ENCODE results near the gene FIGNL1. TPM values are rescaled to one million over a fixed set of nuclear protein-coding genes. Genes with fewer than 3 reads are reported as not detected.

FIGNL1 gene, protein sequence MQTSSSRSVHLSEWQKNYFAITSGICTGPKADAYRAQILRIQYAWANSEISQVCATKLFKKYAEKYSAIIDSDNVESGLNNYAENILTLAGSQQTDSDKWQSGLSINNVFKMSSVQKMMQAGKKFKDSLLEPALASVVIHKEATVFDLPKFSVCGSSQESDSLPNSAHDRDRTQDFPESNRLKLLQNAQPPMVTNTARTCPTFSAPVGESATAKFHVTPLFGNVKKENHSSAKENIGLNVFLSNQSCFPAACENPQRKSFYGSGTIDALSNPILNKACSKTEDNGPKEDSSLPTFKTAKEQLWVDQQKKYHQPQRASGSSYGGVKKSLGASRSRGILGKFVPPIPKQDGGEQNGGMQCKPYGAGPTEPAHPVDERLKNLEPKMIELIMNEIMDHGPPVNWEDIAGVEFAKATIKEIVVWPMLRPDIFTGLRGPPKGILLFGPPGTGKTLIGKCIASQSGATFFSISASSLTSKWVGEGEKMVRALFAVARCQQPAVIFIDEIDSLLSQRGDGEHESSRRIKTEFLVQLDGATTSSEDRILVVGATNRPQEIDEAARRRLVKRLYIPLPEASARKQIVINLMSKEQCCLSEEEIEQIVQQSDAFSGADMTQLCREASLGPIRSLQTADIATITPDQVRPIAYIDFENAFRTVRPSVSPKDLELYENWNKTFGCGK
- 1 to 10 TPM; 4.6 to 6.1 TPM for total RNA-seq
- long read RNA-seq, partial matches to known transcripts, result 0 of 8 reads
- long read RNA-seq, other reads (novel, unspliced or antisense), result 5 of 8 reads

DNA sequence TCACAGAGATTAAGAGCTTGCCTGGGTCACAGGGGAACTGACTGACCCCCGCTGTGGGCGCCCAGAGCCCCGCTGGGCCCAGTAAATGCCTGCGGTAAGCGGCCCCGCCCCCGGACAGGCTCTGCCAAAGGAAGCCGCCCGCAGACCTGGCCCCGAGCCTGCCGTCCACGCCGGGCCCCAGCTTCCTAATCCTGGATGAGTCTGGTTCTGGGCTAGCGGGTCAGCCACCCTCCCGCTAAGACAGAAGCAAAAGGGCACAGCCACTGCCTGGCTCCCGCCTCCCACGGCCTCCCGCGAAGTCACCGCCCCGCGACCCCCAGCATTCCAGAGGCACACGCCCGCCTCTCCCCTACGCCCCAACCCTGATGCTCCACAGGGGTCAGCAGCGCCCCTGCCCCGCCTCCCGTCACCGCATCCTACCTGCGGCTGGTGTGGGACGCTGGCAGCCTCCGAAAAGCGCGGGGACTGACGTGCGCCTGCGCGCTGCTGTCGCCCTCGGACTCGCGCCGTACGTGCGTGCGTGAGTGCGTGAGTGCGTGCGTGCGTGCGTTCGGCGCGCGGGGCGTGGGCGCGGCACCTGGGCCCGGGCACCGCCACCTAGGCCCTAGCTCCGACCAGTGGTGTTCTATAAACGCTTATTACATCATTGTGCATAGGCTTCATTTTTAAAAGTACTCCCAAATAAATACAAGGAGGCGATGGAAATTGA lies at the start of gene FIGNL1:
Gene FIGNL1, minus strand, starts transcription at position 470 of the 709 bp plus-strand sequence. CDS start 3,063 bp downstream, outside the sequence.
- DNase-seq (peak; percentile 85), ATAC-seq (peak; percentile 99)
- intact Hi-C loops (cut with DNase I), result no loop called here

DNA sequence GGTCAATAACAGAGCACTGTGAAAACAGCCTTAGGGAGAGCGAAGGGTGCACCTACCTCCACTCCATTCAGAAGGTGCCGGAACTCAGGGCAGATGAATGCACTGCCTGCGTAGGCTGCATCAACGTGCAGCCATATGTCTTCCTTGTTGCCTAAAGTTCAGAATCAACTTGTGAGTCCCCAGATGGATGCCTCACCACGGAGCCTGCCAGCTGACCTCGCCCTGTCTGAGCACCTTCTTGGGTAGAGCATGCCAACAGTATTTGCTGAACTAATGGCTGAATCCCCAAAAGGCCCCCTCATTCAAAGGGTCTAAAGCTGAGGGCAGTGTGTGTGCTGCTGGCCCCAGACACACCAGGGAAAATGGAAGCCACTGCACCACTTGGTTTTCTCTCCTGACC lies 48.9 kb upstream of the FIGNL1 start:
- intact Hi-C loops (cut with DNase I), result no loop called here
- ATAC-seq (no peak), DNase-seq (no peak)

DNA sequence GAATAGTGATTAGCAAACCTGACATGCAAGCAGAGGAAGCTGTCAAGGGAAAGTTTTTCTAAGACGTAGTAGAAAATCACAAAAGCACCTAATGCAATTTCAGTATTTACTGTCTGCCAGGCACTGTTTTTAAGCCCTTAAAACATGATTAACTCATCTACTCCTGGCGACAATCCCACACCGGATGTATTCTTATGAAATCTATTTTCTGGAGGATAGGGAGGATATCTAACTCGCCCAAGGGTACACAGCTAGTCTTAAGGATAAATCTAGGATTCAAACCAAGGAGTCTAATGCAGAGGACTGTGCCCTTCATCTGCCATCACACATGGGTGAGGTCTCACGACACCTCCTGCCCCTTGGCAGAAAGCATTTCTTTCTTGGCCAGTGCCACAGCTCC lies 47.8 kb upstream of the FIGNL1 start:
- DNase-seq (no peak), ATAC-seq (no peak)
- intact Hi-C loops (cut with DNase I), result no loop called here

DNA sequence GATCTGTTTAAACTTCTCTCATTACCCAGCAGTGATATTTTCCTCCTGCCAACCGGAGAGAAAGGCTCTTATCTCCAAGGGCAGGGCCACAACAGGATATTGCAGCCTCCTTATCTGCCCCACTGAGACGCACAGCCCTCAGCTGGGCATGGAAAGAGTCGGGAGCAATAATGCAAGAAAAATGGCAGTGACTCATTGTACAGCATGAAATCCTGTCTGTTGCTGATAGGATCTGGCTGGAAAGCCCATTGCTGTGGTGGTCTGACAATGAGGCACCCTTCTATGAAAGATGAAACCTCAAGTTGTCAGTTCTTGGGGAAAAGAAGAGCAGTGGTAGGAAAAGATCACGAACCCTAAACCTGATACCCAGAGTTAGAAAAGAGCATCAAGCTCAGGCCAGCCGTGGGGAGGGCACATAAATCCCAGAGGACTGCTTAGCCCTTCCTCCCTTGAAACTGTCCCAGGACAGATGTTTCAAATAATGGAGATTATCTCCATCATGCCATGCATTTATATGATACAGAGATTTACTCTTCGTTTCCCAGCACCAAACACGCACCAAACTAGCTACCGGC lies 47.0 kb upstream of the FIGNL1 start:
- peak; percentile 34 to 81 for ATAC-seq
- intact Hi-C loops (cut with DNase I), result no loop called here

DNA sequence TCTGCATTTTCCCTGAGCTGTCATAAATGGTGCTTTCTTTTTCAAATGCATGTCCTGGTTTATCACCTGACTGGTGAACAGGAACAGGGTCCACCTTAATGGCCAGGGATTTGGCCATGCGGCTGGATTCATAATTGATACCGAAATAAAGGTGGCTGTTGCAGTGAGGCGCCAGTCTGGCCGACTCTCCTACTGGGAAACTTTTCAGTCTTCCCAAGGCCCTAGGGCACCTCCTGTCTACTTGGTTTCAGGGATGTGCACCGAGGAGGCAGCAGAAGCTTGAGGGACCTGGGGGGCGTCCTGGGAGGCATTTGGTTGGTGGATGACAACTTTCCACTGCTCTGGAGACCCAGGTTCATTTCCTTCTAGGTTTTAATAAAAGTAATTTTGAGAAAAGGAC lies 46.4 kb upstream of the FIGNL1 start:
- no peak for DNase-seq
- intact Hi-C loops (cut with DNase I), result no loop called here
- no peak for ATAC-seq

More for the DNA sequence above, 47.0 kb upstream of the FIGNL1 start:
- no peak for DNase-seq

DNA sequence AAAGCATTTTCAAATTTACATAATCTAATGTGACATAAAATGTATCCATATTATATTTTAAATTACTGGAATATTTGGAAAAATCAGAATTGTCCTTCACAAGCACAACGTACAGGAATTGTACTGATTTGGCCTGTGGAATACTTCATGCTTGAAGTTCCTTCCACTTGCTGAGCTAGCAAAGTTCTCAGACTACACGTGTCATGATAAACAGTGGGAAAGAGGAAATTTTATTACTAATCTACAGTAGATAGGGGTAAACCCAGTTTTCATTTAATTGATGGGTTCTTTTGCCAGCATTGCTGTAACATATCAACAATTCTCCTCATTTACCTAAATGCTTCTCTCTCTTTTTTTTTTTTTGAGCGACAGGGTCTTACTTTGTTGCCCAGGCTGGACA lies 45.6 kb upstream of the FIGNL1 start:
- ATAC-seq (no peak), DNase-seq (no peak)
- intact Hi-C loops (cut with DNase I), result no loop called here

DNA sequence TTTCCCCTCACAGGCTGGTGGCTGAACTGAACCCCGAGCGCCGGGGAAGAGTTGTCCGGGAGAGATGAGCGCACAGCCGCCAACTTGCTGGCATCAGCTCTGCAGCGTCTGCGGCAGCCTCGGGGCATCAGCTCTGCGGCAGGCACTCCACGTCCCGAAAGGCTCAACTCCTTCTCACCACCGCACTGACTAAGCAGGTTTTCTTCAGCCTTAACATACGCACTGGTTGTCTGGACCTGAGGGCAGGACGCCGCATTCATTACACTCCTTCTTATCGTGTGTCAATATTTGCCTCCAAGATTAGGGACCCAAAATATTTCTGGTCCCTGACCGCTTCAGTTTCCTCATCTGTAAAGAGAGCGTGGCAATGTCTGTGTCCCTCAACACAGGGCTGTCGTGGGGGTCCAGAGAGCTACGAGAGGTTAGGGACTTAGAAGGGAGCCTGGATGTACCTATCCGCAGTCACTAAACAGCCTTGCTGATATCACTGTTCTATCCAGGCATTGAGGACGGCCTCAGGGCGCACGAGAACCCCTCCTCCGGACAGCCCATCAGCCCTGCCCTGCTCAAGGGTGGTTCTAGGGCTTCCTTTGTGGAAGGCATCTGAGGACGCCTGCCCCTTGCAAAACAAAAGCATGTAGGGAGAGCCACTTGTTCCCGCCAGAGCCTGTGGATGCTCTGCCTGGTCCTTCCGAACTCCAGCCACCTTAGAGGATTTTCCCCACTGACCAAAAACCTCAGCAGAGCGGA lies 42.8 kb upstream of the FIGNL1 start:
- intact Hi-C loops (cut with DNase I), result no loop called here
- DNase-seq (no peak), ATAC-seq (no peak)

DNA sequence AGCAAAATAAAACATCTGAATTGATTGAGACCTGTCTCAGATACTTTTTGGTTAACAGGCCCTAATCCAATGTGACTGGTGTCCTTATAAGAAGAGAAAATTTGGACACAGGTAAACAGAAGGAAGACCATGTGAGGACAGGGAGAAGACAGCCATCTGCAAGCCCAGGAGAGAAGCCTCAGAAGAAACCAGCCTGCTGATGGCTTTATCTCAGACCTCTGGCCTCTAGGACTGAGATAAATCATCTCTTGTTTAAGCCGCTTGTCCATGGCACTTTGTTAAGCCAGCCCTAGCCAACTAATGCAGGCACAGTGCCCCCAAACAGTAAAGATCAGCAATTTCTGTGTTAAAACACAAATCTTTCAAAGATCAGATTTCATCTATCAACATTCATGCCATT lies 41.8 kb upstream of the FIGNL1 start:
- ATAC-seq (no peak), DNase-seq (no peak)
- intact Hi-C loops (cut with DNase I), result no loop called here

DNA sequence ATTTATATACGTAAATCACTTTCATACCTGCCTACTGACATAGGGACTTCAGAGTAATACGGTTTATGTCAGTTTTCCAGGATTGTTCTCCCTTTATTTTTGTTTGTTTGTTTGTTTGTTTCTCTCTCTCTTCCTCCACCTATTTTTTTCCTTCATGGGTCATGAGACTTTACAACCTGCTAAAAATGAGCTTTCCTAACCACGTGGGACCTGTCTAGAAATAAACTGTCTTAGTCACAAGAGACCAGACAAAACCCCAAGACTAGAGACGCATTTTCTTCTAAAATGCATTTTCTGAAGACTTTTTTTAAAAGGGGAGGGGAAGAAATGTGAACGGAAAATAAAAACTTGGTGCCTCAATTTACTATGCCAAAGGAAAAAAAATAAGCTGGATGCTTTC lies 41.1 kb upstream of the FIGNL1 start:
- DNase-seq, result no peak
- ATAC-seq, result no peak
- intact Hi-C loops (cut with DNase I), result no loop called here

DNA sequence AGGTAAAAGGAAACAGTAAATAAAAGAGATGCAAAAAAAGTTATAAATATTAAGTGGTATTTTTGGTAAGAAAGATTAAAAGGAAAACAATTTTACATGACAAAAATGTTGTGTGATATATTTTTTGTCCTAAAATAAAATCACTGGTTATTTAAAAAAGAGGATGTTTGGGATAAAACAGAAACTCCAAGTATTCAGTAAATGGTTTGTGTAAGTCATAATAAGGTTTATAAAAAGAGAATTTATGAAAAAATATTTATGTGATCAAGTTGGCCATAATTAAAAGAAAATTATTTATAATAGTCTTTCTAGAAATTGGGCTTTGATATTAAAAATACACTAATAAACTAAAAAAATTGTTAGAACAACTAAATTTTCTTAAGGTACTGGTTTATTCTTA lies 38.2 kb upstream of the FIGNL1 start:
- no peak for ATAC-seq
- intact Hi-C loops (cut with DNase I), result no loop called here
- no peak for DNase-seq

DNA sequence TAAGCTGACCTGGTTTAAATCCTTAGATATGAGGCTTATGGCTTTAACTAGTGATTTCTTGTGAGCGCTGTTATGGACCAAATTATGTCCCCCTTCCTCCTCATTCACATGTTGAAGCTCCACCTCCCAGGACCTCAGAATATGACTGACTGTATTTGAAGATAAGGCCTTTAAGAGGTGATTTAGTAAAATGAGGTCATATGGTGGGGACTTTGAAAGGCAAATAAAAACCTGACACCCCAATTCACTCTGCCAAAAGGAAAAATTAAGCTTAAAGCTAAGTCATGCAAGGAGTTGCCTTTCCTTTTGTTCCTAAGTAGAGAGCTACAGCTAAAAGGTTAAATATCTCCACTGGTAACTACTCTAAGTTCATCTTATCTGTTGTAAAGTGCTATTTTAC lies 36.4 kb upstream of the FIGNL1 start:
- intact Hi-C loops (cut with DNase I), result no loop called here
- ATAC-seq (no peak), DNase-seq (no peak)

DNA sequence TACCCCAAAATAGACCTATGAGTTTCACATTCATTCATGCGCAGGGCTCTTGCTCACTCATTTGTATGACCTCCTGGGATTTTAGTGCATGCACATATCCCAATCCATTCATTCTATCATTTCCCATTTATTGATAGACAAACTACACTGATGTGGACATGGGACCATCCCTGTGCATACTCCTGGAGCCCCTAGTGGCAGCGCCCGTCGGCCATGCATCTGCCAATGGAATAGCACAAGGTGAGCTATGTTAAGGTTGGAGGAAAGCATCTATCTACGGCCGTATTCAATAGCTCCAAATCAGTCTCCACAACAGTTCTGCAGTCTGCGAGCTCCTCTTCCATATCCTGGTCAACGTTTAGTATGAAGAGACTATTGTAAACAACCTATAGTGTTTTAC lies 31.7 kb upstream of the FIGNL1 start:
- intact Hi-C loops (cut with DNase I), result no loop called here
- no peak for DNase-seq
- no peak for ATAC-seq

DNA sequence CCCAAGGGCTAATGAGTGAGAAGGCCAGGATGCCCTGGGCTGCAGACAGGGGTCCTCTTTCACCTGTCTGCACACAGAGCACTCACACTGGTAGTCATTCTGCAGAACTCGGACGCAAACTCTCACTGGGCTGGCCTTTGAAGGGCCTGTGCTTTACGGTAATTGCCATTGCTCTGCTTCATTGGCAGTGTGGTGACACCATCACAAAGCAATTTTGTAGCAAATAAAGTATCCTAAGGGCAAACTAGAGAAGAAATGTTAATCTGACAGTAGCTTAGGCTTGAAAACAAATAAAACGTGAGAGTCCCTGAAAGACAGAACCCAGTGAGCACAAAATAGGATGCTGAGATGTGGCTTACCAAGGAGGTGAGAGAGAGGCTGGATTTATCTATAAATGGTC lies 30.6 kb upstream of the FIGNL1 start:
- no peak for ATAC-seq
- intact Hi-C loops (cut with DNase I), result no loop called here

DNA sequence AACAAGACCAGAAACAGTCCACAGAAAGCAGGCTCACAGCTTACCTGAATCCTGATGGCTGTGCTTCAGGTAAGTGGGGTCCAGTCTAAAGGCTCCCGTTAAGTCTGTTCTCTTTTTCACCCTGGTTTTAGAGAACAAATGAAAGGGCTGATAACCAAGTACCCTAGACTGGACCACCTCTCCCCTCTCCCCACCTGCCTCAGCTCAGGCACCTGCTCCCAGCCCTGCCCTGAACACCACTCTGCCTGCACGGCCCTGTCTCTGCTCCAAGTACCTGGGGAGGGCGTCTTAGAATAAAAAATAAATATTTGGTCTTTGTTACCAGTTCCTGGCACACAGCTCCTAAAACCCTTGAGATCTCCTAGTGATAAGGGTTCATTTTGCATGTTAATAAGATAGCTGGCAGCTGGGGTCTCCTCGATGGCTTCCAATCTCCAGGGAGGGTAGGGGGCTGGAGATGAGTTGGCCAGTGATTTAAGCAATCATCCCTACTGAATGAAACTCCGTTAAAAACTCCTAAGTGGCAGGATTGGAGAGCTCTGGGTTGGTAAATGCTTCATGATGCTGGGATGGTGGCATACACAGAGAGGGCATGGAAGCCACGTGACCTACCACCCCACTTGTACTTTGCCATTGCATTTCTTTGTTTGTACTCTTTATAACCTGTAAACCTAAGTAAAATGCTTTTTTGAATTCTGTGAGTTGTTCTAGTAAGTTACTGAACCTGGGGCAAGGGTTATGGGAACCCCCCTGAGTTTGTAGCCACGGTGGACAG lies 29.8 kb upstream of the FIGNL1 start:
- intact Hi-C loops (cut with DNase I), result no loop called here
- ATAC-seq, result no peak
- no peak for DNase-seq

More for the DNA sequence above, 30.6 kb upstream of the FIGNL1 start:
- no peak for DNase-seq

DNA sequence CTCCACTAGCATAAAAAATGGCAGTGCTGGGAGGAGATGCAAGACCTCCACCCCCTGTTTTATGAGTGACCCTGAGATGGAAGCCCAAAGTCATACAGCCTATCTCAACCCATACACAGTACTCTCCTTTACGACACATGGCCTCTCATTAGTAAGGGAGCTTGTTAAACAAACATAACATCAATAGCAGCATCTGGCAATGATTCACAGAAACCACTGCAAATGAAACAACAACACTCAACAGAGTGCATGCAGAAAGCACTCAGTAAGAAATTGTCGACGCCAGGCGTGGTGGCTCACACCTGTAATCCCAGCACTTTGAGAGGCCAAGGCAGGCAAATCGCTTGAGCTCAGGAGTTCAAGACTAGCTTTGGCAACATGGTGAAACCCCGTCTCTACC lies 27.5 kb upstream of the FIGNL1 start:
- no peak for ATAC-seq
- intact Hi-C loops (cut with DNase I), result no loop called here
- no peak for DNase-seq

DNA sequence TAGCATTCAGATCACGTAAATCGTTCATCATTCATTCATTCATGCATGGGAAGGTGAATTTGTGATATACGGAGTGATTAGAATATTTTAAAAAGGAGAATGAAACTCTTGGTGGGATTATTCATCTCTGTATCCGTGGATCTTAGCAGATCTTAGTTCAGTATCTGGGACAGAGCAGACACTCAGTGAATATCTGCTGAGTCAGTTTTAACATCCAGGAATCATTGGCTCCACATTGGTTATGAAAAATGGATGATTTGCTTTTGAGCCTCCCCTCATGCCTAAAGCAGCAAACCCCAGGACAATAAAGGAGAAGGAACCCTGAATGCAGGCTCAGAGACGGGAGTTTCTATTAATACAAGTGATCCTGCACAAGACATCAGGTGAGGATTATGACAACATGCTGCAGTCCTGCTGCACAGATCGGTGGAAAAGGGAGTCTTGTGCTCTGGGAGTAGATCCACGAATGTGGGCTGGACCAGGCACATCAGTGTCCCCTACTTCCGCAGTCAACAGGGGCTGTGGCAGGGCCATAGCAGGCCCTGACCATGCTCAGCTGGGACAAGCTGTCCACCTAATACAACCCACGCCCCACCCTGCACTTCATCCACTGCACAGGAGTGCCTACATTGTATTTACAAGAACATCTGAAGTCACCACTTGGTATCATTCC lies 26.9 kb upstream of the FIGNL1 start:
- DNase-seq (no peak), ATAC-seq (no peak)
- intact Hi-C loops (cut with DNase I), result no loop called here

DNA sequence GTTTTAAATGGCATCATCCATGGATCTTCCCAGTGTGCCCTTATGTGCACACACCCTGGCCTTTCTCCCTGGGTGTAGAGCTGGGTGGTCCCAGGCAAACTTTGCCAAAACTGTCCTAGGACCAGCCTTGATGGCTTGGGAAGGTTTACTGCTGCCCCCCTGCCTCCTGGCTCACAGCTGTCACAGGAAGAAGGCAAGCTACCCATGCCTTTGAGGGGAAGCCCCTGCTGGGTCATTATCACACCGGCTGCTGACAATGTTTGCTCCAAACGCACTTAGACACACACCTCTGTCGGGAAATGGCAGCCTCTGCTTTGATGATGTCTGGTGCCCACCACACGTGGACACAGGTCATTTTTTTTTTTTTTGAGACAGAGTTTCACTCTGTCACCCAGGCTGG lies 25.2 kb upstream of the FIGNL1 start:
- DNase-seq, result no peak
- no peak for ATAC-seq
- intact Hi-C loops (cut with DNase I), result no loop called here

All from left cardiac atrium (tissue), 4 donors.